K562 (cell line): ENCODE measurements around the gene CLTB. TPM values are rescaled to one million over a fixed set of nuclear protein-coding genes. Genes with fewer than 3 reads are reported as not detected.

Experiments used
- ATAC-seq: fragments of 200-7000 bp; cut with Tn5 transposase; 3 replicates; pipeline ENCODE4 v1.9.1; 2020; ENCODE audit warnings: moderate library complexity
- BruUV-seq: library from RNA; stranded (reverse); fragments of 400-500 nt; replicated peaks from 2 replicates; lab custom pipeline; 2021; lab: Mats Ljungman, UMichigan
- CTCF ChIA-PET: fragments of 300-600 bp; formaldehyde crosslinking; extraction: SDS; loops from one replicate; lab custom pipeline; 2021; ENCODE audit warnings: low intra/inter-chr PET ratio; lab: Yijun Ruan, JAX
- POLR2A ChIA-PET: fragments of 300-600, 350-650 bp; sonication (Branson Sonifier 250); formaldehyde crosslinking; extraction: SDS; loops from one replicate; lab custom pipeline; 2021; ENCODE audit warnings: antibody characterized with exemption, inconsistent platforms; lab: Yijun Ruan, JAX
- DNase-seq, 4 experiments: peaks; one replicate each; pipeline versions ENCODE4 v3.0.0 to v3.0.0-alpha.2; 2011 to 2018; ENCODE audit warnings: low spot score in 3 of 4, mixed read lengths in 3 of 4; ENCODE audit errors: extremely low read depth in 1 of 4
- FAIRE-seq: peaks from 2 replicates; lab custom pipeline; 2011; peaks lifted over from hg19 to GRCh38; lab: Jason Lieb, UNC
- H2AFZ ChIP-seq: 2 replicates; pipeline ENCODE4 v1.6.0; 2011; ENCODE audit warnings: low read depth, low read length, control low read depth, inconsistent platforms
- H3K27ac ChIP-seq: fragments of 200-600 bp; 3 replicates; pipeline ENCODE4 v1.8.0; 2011; ENCODE audit warnings: low read depth, mild to moderate bottlenecking, control low read depth, inconsistent platforms, low read length, moderate library complexity, mixed read lengths; ENCODE audit errors: extremely low read depth
- H3K27me3 ChIP-seq, 2 experiments: fragments of 300-600 bp in 1 of 2; 2 replicates in 1 of 2; 3 replicates in 1 of 2; pipeline versions ENCODE4 v1.6.0 to v1.8.0; 2011; ENCODE audit warnings: inconsistent platforms in 2 of 2, low read length in 2 of 2, mild to moderate bottlenecking in 1 of 2, mixed read lengths in 1 of 2, moderate library complexity in 1 of 2; ENCODE audit not compliant: control insufficient read depth in 2 of 2, insufficient read depth in 2 of 2
- H3K36me3 ChIP-seq: fragments of 300-600 bp; 3 replicates; pipeline ENCODE4 v1.8.0; 2011; ENCODE audit warnings: mild to moderate bottlenecking, low read length, inconsistent platforms; ENCODE audit not compliant: control insufficient read depth, insufficient read depth
- H3K4me1 ChIP-seq, 2 experiments: fragments of 200-600 bp in 1 of 2; replicated peaks in 1 of 2; 2 replicates in 1 of 2; 3 replicates in 1 of 2; pipeline versions ENCODE4 v1.5.1 to v1.8.0; 2011; ENCODE audit warnings: inconsistent platforms in 2 of 2, low read length in 2 of 2, mild to moderate bottlenecking in 1 of 2, mixed read lengths in 1 of 2, moderate library complexity in 1 of 2; ENCODE audit not compliant: control insufficient read depth in 2 of 2, insufficient read depth in 2 of 2
- H3K4me2 ChIP-seq: 2 replicates; pipeline ENCODE4 v1.6.1; 2011; ENCODE audit warnings: low read length, control low read depth, inconsistent platforms, mixed read lengths; ENCODE audit not compliant: insufficient read depth
- H3K4me3 ChIP-seq: fragments of 200-600 bp; sonication (generic), shearing (Covaris generic); 2 replicates; pipeline ENCODE4 v1.5.1; 2016; ENCODE audit warnings: control low read depth, inconsistent platforms
- H3K79me2 ChIP-seq: fragments of 200-600 bp; 3 replicates; pipeline ENCODE4 v1.8.0; 2011; ENCODE audit warnings: low read length, inconsistent platforms; ENCODE audit not compliant: control insufficient read depth, insufficient read depth
- H3K9ac ChIP-seq, 2 experiments: 2 replicates each; pipeline versions ENCODE4 v1.6.0 to v1.6.1; 2011; ENCODE audit warnings: low read depth in 2 of 2, low read length in 2 of 2, control low read depth in 1 of 2, inconsistent platforms in 1 of 2, mild to moderate bottlenecking in 1 of 2, mixed read lengths in 1 of 2; ENCODE audit not compliant: insufficient read depth in 1 of 2
- H3K9me1 ChIP-seq: one replicate; pipeline ENCODE4 v1.6.0; 2011; ENCODE audit warnings: inconsistent platforms, mild to moderate bottlenecking, low read length, moderate library complexity; ENCODE audit not compliant: control insufficient read depth, insufficient read depth
- H3K9me3 ChIP-seq: replicated peaks from 2 replicates; pipeline ENCODE4 v1.5.1; 2011; ENCODE audit warnings: low read depth, low read length, inconsistent platforms; ENCODE audit not compliant: control insufficient read depth, insufficient read depth
- H4K20me1 ChIP-seq: replicated peaks from 2 replicates; pipeline ENCODE4 v1.6.1; 2011; ENCODE audit warnings: low read length, inconsistent platforms, mixed read lengths; ENCODE audit not compliant: control insufficient read depth, insufficient read depth
- C11orf30 ChIP-seq: fragments of 450-650 bp; IDR thresholded peaks from 2 replicates; pipeline ENCODE4 v1.6.1; 2016; ENCODE audit warnings: low read depth, mild to moderate bottlenecking
- MAFF ChIP-seq: IDR thresholded peaks from 2 replicates; pipeline ENCODE4 v1.6.1; 2012; ENCODE audit warnings: low read length, improper control_type of control experiment
- MAFG ChIP-seq: fragments of 450-650 bp; conservative IDR thresholded peaks from 2 replicates; pipeline ENCODE4 v1.6.1; 2016; ENCODE audit warnings: missing genetic modification characterization, missing compliant biosample characterization
- MAFK ChIP-seq: IDR thresholded peaks from 2 replicates; pipeline ENCODE4 v1.6.1; 2011; ENCODE audit warnings: low read length, improper control_type of control experiment
- POLR2A ChIP-seq: fragments of 450-650 bp; conservative IDR thresholded peaks from 2 replicates; pipeline ENCODE4 v1.6.1; 2016
- PTBP1 ChIP-seq: fragments of 200-400 bp; formaldehyde crosslinking; IDR thresholded peaks from 2 replicates; pipeline ENCODE4 v1.6.1; 2017; ENCODE audit warnings: low read depth, low read length
- TAF7 ChIP-seq: fragments of 450-650 bp; IDR thresholded peaks from 2 replicates; pipeline ENCODE4 v1.6.1; 2016; ENCODE audit warnings: missing genetic modification characterization, missing compliant biosample characterization
- ZNF316 ChIP-seq: fragments of 450-650 bp; IDR thresholded peaks from 2 replicates; pipeline ENCODE4 v1.6.1; 2016
- WGBS: fragments of 100-300 bp; shearing (Covaris generic); methylation state at CpG from one replicate; pipeline ENCODE4 v1.1.6; 2016; ENCODE audit warnings: low coverage, mixed read lengths; ENCODE audit not compliant: insufficient coverage; ENCODE audit errors: missing lambda C conversion rate; 5-methylcytosine and 5-hydroxymethylcytosine counted together
- in situ Hi-C: fragments of 300-500 bp; cut with MboI; formaldehyde crosslinking; loops from 4 replicates; pipeline ENCODE4 v1.15.0; 2018; ENCODE audit warnings: inconsistent platforms, mixed read lengths
- intact Hi-C: fragments of 100-400 bp; cut with micrococcal nuclease; formaldehyde crosslinking; loops from 2 replicates; pipeline ENCODE4 v1.14.2; 2022
- polyA plus RNA-seq, 8 experiments: library from polyadenylated mRNA; depleted of rRNA in 4 of 8; stranded (reverse) in 5 of 8; unstranded in 3 of 8; fragments of >200 nt; fragmentation: Nextera tagmentation in 2 of 8; fragmentation: Illumina TruSeq in 1 of 8; extraction: Ambion mirVana in 2 of 8; extraction: Trizol in 1 of 8; gene quantifications; 2 replicates each; pipeline versions ENCODE4 v1.2.1 to v1.2.3, GENCODE V29; 2011 to 2014; ENCODE audit warnings: inconsistent platforms in 1 of 8, missing spikeins in 1 of 8
- total RNA-seq, 7 experiments: library from RNA; depleted of rRNA in 6 of 7; stranded (reverse); fragments of >200 nt in 6 of 7; fragmentation: Illumina TruSeq in 2 of 7; extraction: Trizol in 2 of 7; gene quantifications; 2 replicates each; pipeline versions ENCODE4 v1.2.1 to v1.2.3, GENCODE V29; 2011 to 2021; ENCODE audit warnings: low replicate concordance in 1 of 7

CLTB gene
- total and polyA plus RNA-seq, 9 of the 15 experiments (the other 6 are each of a cell fraction or from before 2014, with no cell fraction given): 1.8 to 117 (median 39.0) TPM

- Histone ChIP-seq H3K36me3 (peaks cover 36% of the 10 kb centered on the region), H3K9me1 (no peaks in the 10 kb centered on the region), H3K9ac (no peak overlapping the region), H2AFZ (no peak overlapping the region), H3K27ac (no peak overlapping the region), H3K4me1 (peaks cover 6 to 21% of the 10 kb centered on the region in 2 experiments; a peak in 4 of 5 replicates), H3K79me2 (peaks cover 61% of the 10 kb centered on the region), H4K20me1 (no peaks in the 10 kb centered on the region), H3K9me3 (no peaks in the 10 kb centered on the region), H3K27me3 (no peaks in the 10 kb centered on the region), H3K4me3 (no peak overlapping the region)
- POLR2A ChIA-PET: interaction anchor here (3.2 kb wide), 1 partner anchor 17 kb away, joined by 22 read pairs; no protein-coding TSS in a partner anchor
- in situ Hi-C loops: no loop called here
- FAIRE-seq (no peak), DNase-seq (no peak), ATAC-seq (no peak)
- TF ChIP-seq C11orf30 (peak; percentile 71), ZNF316 (peak; percentile 89), MAFG (tag) (peak; percentile 60; the same call in 1 of the 2 replicates), TAF7 (tag) (no peak), PTBP1 (no peak), MAFF (peak; percentile 62), POLR2A (no peak), MAFK (peak; percentile 34; the same call in 1 of the 2 replicates)
- TF ChIP-seq, all 486 proteins: peak for 5
- WGBS: 79% methylated on average over 1 of the region's 1 CpG
- no TSS peak for BruUV-seq
- no peak overlapping the region for H3K4me2 ChIP-seq
- CTCF ChIA-PET: no interaction called here
- intact Hi-C loops: no loop called here
Measured at GRCh38 chr5:176450077-176450476, 33.7 kb upstream of the CLTB start.
